Smooth muscle cell of bladder (primary cell): ENCODE measurements around the gene TTLL4. TPM values are rescaled to one million over a fixed set of nuclear protein-coding genes. Genes with fewer than 3 reads are reported as not detected.

Source experiments
- total RNA-seq: library from RNA; depleted of rRNA; stranded (reverse); fragments of >200 nt; gene quantifications from 2 replicates; pipeline ENCODE4 v1.2.3, GENCODE V29; 2014

TTLL4 gene
- total RNA-seq = 3.4 and 3.8 TPM in 2 replicates

GRCh38 chr2:218710687-218711549 lies at the start of gene TTLL4:
TSS of gene TTLL4 (plus strand) at chr2:218710835. CDS start at chr2:218737677, 26,842 bp downstream.

GRCh38 chr2:218671654-218672566 lies 38.7 kb upstream of the TTLL4 start, which contains the start of the genes RNF25 and STK36:
TSS of gene RNF25 (minus strand) at chr2:218672002. CDS start at chr2:218671970, 32 bp downstream.
TSS of gene STK36 (plus strand) at chr2:218672086. CDS start at chr2:218672830, 744 bp downstream.

GRCh38 chr2:218781691-218782527 lies 71.3 kb downstream of the TTLL4 start, which contains the start of gene CYP27A1:
TSS of gene CYP27A1 (plus strand) at chr2:218782147. CDS start at chr2:218782183, 36 bp downstream.

Other genes starting within 250 kb of the TTLL4 start
- 6.5 and 10.7 TPM in 2 replicates for gene USP37, start 142.5 kb upstream of the TTLL4 start, total RNA-seq
- 29.2 and 32.7 TPM in 2 replicates for gene CNOT9, start 142.0 kb upstream of the TTLL4 start, total RNA-seq
- gene PLCD4, start 102.9 kb upstream of the TTLL4 start, total RNA-seq = 1.8 TPM in 2 replicates
- 4.3 and 7.7 TPM in 2 replicates for gene ZNF142, start 51.2 kb upstream of the TTLL4 start, total RNA-seq
- 28.2 and 30.6 TPM in 2 replicates for gene BCS1L, start 51.2 kb upstream of the TTLL4 start, total RNA-seq
- 32.0 and 33.8 TPM in 2 replicates for gene RNF25, start 38.8 kb upstream of the TTLL4 start, total RNA-seq
- gene STK36, start 38.7 kb upstream of the TTLL4 start, total RNA-seq = 15.4 and 27.6 TPM in 2 replicates
- 17.1 and 19.9 TPM in 2 replicates for gene CYP27A1, start 71.3 kb downstream of the TTLL4 start, total RNA-seq
- gene PRKAG3, start 121.0 kb downstream of the TTLL4 start, total RNA-seq = not detected in 2 replicates
- not detected in 2 replicates for gene WNT6, start 149.0 kb downstream of the TTLL4 start, total RNA-seq
- gene WNT10A, start 170.0 kb downstream of the TTLL4 start, total RNA-seq = not detected in 2 replicates
- under 0.01 TPM in 1 of 2 replicates, not detected in the other for gene CDK5R2, start 248.8 kb downstream of the TTLL4 start, total RNA-seq